Measurements from ENCODE around the gene CIP2A. TPM values are rescaled to one million over a fixed set of nuclear protein-coding genes. Genes with fewer than 3 reads are reported as not detected.

The CIP2A gene
- total RNA-seq, 1 experiment from 2014 or later: 34.2 TPM

DNA sequence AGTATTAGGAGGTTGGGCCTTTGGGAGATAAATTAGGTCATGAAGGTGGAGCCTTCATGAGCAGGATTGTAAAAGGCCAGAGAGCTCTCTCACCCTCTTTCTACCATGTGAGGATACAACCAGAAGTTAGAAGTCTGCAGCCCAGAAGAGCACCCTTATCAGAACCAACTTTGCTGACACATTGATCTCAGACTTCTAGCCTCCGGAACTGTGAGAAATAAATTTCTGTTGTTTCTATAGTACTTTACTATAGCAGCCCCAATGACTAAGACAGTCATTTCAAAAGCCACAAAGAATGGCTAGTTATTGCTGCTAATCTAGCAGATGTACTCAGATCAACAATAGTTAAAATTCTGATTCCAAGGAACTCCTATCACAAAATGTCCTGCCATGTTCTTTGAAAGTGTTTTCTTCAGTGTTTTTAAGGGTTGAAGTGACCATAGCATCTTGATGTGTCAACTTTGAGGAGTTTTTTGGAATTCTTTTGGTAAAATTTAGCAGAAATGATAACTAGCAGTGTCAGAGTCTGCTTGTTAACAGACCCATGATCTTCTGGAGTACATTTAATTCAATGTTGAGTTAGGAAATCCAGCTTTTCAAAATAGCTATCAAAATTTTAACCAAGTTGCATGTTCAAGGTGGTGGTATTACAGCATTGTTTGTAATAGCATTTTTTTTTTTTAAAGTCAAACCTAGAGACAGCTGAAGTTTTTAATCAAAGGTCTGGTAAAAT is 10.6 kb upstream of the CIP2A start:
- H3K27ac Mint-ChIP-seq: 0 out of 7 replicates have a peak overlapping the region, but pooled peaks of 1 of the 3 experiments have one; percentile 28
- Histone ChIP-seq H2BK120ac (ENCODE audit: low read depth, low read length, poor library complexity, severe bottlenecking) (no peak overlapping the region), H2BK15ac (ENCODE audit: low read depth, low read length) (no peak overlapping the region), H2BK20ac (ENCODE audit: low read depth, low read length, poor library complexity, severe bottlenecking) (no peak overlapping the region), H3K9ac (ENCODE audit: extremely low read depth, insufficient read length, low read length) (no peak overlapping the region), H3K27me3 (ENCODE audit: insufficient read depth, low read length) (no peaks in the 10 kb centered on the region), H3K18ac (ENCODE audit: insufficient read length, low read depth, low read length) (no peak overlapping the region), H3K14ac (ENCODE audit: insufficient read depth, low read length) (no peak overlapping the region), H3K79me1 (ENCODE audit: insufficient read depth, low read depth, low read length, poor library complexity, severe bottlenecking) (peaks cover 2% of the 10 kb centered on the region), H3K4me2 (ENCODE audit: insufficient read depth, insufficient read length, low read length) (no peak overlapping the region), H2BK5ac (ENCODE audit: insufficient read length, low read length) (no peak overlapping the region), H3K4ac (ENCODE audit: low read depth, low read length) (no peak overlapping the region), H4K5ac (ENCODE audit: insufficient read length, low read depth, low read length) (no peak overlapping the region), H3T11ph (ENCODE audit: low read length) (no peak overlapping the region), H3K56ac (ENCODE audit: insufficient read length, low read depth, low read length) (no peak overlapping the region), H3K23me2 (ENCODE audit: insufficient read length, low read depth, low read length, poor library complexity, severe bottlenecking) (no peaks in the 10 kb centered on the region), H3K9me3 (ENCODE audit: control insufficient read depth, low read depth, low read length) (no peaks in the 10 kb centered on the region), H4K91ac (ENCODE audit: insufficient read length, low read depth, low read length) (no peak overlapping the region), H2AK5ac (ENCODE audit: insufficient read length, low read length) (no peak overlapping the region), H3K27ac (ENCODE audit: insufficient read length, low read depth, low read length) (no peak overlapping the region), H2AFZ (ENCODE audit: low read length) (no peak overlapping the region), H3K23ac (ENCODE audit: insufficient read length, low read depth, low read length) (no peak overlapping the region), H3K79me2 (ENCODE audit: insufficient read depth, low read length) (no peaks in the 10 kb centered on the region), H4K8ac (replicated peaks; ENCODE audit: insufficient read length, low read depth, low read length) (no peak overlapping the region), H2BK12ac (ENCODE audit: insufficient read length, low read depth, low read length) (no peak overlapping the region), H4K20me1 (ENCODE audit: control insufficient read depth, insufficient read depth, insufficient read length) (no peaks in the 10 kb centered on the region), H3K4me1 (ENCODE audit: insufficient read depth, low read length) (no peaks in the 10 kb centered on the region)
- peaks cover 15 to 21% of the 10 kb centered on the region in 2 experiments for H3K4me1 Mint-ChIP-seq
- DNase-seq: no peak
- WGBS (ENCODE audit: extremely low coverage, insufficient read length, low lambda C conversion rate): no CpG with 5 or more reads among the region's 1 CpG
- no peaks in the 10 kb centered on the region for H3K27me3 Mint-ChIP-seq (ENCODE audit: low read depth)
- TF ChIP-seq, protein P1, sequence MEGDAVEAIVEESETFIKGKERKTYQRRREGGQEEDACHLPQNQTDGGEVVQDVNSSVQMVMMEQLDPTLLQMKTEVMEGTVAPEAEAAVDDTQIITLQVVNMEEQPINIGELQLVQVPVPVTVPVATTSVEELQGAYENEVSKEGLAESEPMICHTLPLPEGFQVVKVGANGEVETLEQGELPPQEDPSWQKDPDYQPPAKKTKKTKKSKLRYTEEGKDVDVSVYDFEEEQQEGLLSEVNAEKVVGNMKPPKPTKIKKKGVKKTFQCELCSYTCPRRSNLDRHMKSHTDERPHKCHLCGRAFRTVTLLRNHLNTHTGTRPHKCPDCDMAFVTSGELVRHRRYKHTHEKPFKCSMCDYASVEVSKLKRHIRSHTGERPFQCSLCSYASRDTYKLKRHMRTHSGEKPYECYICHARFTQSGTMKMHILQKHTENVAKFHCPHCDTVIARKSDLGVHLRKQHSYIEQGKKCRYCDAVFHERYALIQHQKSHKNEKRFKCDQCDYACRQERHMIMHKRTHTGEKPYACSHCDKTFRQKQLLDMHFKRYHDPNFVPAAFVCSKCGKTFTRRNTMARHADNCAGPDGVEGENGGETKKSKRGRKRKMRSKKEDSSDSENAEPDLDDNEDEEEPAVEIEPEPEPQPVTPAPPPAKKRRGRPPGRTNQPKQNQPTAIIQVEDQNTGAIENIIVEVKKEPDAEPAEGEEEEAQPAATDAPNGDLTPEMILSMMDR (conservative IDR thresholded peaks at IDR 0.05): no peak
- peaks cover 0 to 7% of the 10 kb centered on the region in 2 experiments; a peak in 2 of 5 replicates for H3K9me3 Mint-ChIP-seq
- peaks cover 0 to 12% (median 5%) of the 10 kb centered on the region in 3 experiments; a peak in 4 of 7 replicates for H3K36me3 Mint-ChIP-seq (ENCODE audit: insufficient read depth in 1 of 3, low read depth in 3 of 3)
- no peak overlapping the region for H3K4me3 Mint-ChIP-seq
